Left renal cortex interstitium (tissue), 4 donors: ENCODE results near the gene SDSL. TPM values are rescaled to one million over a fixed set of nuclear protein-coding genes. Genes with fewer than 3 reads are reported as not detected.

ENCODE experiments used
- DNase-seq, 4 donors: peaks; one replicate each; pipeline ENCODE4 v3.0.0-alpha.2; 2013; ENCODE audit warnings: low read depth in 4 of 4, low spot score in 2 of 4, missing footprints in 1 of 4
- polyA plus RNA-seq, 4 donors: library from polyadenylated mRNA; unstranded; fragments of 120-200 nt; gene quantifications; one replicate each; pipeline ENCODE4 v1.2.1, GENCODE V29; 2013; ENCODE audit not compliant: insufficient read length in 4 of 4

The SDSL gene
- polyA plus RNA-seq, 4 donors: 13.6 to 15.7 (median 14.3) TPM

DNA sequence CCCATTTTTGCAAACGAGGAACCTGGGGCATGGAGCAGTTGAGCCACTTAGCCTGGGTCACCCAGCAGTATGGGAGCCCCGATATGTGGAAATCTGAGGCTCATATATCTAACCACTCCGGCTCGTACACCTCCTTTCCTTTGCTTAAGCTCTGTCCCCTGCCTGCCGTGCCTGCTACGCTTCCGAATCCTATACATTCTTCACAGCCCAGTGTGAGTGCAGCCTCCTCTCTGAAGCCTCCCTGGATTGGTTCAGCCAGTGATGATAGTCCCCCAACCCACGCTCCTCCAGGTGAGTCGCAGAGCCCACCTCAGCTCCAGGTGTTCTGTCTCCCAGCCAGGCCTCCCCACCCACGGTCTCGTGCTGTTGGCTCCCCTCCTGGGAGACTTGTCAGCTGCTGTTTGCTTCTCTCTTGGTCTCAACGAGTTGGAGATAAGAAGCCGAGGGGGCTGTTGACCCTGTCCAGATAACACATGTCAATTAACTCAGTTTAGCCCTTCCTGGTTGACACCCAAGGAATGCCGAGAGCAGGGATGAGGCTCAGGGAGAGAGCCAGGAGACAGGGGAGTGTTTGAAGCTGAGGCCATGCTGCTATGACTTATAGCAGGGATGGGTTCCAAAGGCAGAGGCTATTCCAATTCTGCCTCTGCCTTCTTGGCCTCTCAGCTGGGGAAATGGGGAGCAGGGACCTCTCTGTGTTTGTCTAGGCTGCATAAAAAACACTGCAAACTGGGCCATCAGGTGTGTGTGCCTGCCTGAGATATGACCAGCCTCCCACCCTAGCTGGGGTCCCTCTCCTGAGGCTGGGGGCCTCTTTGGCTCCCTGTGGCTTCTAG, 19.0 kb downstream of the SDSL start:
- no peak for DNase-seq

DNA sequence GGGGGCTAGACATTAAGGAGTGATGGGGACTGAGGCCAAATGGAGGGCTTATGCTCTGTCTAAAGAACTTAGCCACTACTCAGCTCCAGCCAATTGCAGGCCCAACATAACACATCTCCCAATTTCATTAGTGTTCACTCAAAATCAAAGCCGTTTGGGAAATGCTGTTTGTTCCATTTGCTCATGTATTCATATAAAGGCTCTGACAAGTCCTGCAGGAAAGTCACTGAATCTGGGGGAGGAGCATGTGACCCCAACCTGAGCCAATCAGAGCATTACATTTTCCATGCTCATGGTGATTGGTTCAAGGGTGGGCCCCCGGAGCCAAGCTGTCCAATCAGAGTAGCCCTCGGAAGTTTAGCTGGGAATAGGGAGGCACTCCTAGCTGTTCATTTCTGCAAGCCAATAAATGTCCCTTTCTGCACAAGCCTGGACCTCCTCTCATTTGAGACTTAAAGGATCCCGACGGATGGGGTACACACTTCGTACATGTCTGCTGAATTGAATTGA, 20.9 kb downstream of the SDSL start:
- DNase-seq: no peak

DNA sequence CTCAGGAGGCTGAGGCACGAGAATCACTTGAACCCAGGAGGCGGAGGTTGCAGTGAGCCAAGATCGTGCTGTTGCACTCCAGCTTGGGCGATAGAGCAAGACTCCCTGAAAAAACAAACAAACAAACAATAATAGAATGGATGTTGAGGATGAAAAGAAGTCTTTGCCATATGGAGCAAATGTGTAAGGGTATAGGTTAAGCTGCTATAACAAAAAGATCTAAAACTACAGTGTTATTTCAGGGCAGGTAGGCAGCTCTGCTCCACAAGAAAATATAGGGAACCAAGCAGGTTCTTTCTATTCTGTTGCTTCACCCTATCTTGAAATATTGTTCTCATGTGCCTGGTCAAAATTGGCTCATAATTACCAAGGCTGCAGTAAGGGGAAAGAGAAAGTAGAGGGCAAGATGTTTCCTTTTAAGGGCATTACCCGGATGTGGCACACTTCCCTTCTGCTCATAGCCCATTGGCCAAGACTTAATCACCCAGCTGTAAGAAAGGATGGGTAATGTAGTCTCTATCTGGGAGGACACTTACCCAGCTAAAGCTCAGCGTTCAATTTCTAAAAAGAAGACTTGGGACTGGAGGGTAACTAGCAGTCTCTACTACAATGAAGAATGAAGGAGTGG, 23.5 kb downstream of the SDSL start:
- no peak for DNase-seq

DNA sequence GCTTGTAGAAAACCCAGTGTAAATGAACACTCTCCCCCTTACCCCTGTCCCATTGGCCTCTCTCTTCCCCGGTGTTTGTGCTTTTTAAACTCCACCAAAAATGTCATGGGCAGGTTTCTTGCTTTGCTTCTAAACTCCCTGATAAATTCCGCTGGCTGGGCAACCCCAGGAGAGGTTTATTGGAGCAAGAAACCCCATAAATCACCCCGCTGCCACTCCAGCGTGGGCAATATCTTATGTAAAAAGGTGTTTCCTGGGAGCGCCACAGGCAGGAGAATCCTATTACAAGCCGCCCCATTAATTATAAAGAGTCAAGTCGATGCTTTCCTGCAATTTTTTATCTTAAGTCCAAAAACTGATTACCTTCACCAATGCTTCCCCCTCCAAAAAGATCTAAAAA, 26.7 kb downstream of the SDSL start:
- DNase-seq: no peak

DNA sequence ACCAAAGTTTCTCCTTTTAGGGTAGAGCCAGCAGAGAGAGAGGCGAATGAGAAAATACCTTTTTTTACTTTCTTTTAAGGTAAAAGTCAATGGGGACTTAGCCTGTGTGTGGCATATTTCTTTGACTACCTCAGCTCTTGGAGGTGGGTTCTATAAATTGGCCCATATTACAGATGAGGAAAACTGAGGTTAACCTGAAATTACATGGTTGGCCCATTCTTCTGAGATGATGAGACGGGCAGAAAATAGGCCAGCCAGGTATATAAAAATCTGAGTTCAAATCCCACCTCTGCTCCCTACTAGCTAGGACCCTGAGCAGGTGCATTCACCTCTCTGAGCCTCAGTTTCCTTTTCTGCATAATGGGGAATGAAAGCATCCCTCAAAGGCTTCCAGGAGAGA, 27.1 kb downstream of the SDSL start:
- DNase-seq: no peak

DNA sequence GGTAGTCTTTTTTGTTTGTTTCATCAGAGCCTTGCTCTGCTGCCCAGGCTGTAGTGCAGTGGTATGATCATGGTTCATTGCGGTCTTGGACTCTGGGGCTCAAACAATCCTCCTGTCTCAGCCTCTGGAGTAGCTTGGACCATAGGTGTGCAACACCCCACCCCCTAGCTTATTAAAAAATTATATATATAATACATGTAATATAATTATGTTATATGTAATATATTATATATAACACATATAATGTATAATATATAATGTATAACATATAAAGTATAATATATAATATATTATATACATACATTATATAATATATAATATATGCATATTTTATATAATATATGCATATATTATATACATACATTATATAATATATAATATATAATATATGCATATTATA, 27.7 kb downstream of the SDSL start:
- no peak for DNase-seq

DNA sequence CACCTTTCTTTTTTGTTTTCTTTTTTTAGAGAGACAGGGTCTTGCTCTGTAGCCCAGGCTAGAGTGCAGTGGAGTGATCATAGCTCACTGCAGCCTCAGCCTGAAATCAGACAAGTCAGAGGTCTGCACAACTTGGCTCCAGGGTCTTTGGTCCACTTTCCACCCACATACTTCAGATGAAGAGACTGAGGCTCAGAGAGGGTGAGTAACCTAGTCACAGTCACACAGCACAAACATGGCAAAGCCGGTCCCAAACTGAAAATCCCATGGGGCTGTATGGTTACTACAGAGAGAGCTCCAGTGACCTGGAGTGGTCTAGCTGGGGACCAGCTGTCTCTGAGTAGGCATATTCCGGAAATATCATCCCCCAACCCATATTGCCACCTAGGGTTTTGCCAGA, 30.3 kb downstream of the SDSL start:
- no peak for DNase-seq

DNA sequence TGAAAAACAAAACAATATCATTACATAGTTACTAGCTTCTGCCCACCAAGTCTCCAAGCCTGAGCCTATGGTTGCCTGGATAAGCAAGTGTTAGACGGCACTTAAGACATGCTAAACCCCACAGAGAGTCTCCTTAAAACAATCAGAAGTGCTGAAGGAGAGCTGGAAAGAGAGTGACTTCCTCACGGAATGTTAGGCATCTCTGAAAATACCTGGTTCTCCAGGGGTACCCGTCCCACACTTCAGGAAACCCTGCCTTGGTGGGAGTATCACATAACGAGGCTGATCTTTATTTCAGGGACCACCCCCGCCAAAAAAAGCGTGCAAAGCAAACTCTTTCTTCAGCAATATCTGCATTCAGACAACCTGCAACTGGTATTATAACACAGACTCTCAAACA, 31.1 kb downstream of the SDSL start:
- DNase-seq: no peak

DNA sequence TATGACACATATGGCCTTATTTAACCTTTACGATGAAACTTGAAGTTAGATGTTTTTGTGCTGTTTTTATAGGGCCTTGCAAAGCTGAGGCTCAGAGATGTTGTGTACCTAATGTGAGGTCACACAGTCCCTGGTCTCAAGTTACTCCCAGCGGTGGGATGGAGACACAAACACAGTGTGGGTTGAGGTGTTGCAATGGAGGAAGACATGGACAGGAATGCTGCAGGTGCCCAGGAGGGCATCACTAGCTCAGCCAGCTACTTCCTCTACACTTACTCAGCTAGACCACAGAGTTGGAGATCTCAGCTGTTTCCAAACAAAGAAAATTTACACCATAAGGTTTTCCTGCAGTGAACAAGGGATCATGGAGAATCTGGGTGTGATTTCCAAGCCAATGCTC, 34.0 kb downstream of the SDSL start:
- no peak for DNase-seq

DNA sequence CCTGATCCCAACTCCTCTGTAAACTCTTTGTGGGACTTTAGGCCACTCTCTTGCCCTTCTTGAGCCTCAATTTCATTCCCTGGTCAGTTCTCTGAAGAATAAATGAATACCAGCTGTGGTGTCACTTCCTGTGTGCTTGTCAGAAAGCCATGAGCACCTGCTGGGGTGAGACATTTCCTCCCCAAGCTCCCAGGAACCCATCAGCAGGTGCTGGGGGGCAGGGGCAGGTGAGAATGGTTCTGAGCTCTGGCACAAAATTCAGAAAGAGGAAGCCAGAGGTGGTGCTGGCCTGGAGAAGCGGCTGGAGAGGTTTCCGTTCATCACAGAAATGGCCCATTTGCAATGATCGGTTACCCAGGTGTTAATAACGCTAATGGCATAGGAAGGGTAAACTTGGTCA, 34.6 kb downstream of the SDSL start:
- DNase-seq: no peak

DNA sequence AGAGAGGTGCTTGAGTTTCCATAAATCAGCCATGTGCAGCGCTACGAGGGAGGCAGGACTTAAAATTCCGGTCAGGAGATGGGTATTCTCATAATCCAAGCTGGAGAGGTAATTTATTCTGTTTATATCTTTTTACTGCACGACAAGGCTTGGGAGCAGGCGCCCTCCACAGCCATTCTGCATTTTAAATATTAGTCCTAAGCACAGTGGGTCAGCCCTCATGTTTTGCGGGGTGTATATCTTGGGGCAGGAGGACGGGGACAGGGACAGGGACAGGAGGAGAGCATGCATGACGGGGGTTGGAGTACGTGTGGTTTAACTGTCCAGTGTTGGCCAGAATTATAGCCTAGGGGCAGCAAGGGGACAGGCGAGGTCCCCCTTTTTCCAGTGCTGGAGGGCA, 35.0 kb downstream of the SDSL start:
- no peak for DNase-seq

DNA sequence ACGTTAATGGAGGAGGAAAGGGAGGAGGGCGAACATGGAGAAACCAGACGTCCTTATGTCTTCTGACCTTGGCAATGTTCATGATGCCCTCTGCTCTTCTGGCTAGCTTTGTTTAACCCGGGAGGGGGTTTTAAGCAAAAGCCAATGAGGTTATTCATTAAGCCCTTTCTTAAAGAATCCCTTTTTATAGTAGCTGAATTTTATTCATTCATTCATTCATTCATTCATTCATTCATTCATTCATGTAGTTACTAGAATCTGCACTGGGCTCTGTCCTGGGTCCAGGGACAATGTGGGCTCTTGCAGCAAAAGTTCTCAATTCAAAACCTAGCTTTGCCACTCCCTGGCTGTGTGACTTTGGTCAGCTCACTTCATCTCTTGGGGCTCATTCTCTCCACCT, 35.5 kb downstream of the SDSL start:
- DNase-seq: no peak

DNA sequence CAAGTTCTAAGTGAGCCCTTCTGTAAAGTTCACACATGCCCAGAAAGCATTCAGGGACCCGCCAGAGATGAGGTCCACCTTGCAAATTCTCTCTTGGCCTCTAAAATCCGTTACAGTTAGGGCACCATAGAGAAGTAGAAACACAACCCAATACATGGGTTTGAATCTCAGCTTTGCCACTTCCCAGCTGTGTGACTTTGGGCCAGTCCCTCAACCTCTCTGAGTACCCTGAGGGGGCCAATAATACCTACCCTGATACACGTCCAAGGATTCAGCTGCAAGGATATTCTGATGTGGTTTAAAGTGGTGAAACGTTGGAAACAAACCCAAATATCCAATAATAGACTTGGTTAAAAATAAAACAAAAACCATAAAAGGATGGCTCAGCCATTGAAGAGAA, 37.8 kb downstream of the SDSL start:
- no peak for DNase-seq

DNA sequence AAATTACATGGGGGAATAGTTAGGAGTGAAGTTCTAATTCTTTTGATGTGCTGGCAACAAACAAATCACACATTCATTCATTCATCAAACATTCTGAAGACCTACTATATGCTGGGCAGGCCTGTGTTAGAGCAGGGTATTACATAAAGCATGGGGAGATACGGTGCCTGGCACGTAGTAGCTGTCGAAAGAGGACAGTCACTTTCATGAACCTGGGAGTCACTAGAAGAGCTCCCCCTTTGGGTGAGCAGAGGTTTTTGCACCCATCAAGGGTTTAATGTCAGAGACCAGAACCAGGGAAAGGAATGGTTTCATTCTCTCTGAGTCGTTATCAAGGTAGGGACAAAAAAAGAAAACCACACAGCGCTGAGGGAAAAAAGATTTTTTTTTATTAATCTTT, 39.5 kb downstream of the SDSL start:
- DNase-seq: no peak

DNA sequence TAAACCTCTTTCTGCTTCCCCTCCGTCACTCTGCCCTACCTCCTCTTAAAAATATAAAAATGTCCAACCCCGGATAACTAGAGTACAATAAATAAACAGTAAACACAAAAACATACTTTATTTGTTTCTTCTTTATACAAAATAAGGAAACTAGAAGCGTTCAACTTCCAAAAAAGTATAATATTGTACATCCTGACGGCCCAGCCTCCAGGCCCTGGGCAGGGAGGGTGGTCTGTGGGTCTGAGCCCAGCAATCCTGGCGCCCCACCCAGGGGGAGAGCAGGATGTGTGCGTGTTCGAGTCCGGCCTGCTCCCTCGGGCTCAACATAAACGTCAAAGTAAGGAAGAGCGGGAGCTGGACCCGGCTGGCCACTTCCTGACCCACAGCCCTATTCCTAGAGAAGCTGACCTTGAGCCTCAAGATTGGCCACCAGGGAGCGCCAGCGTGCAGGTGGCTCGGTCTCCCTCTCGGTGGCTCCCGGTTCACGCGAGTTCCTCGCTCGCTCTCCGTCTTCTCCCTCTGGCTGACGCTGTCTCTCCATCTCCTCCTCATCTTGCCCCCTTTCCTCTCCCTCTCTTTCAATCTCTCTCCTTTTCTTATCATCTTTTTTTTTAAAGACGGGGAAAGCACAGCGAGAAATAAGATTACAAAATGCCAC, 40.1 kb downstream of the SDSL start:
- peak in 3 of 4 donors; percentile 53 to 66 (median 56) for DNase-seq

DNA sequence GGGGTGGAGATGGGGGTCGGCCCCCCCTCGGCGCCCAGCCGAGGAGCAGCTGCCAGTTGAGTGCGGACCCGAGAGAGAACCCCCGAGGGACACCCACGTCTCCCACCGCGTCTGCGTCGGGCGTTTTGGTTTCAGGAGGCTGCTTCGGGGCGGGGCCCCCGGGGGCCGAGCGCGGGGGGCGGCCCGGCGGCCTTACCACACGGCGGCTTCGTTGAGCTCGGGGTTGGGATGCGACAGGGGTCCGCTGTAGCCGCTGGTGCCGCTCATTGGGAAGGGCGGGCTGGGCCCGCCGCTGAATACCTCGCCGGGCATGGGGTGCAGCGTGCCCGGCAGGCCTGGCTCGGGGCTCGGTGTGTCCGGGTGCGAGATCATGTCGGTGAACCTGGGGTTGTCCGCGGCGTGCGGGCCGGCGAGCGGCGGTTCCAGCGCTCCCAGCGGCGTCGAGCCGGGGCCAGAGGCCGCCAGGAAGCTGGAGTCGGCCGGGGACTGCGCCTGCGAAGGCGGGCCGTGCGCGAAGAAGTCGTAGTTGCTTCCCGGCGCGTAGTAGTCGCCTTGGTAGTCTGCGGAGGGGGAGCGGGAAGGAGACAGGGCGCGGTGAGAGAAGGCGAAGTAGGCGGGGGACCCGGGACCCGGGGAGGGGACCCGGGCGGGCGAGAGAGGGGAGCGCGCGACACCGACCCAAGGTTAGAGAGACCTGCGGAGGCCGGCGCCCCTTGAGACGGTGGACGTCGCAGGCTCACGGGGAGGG, 41.0 kb downstream of the SDSL start:
- DNase-seq: no peak

DNA sequence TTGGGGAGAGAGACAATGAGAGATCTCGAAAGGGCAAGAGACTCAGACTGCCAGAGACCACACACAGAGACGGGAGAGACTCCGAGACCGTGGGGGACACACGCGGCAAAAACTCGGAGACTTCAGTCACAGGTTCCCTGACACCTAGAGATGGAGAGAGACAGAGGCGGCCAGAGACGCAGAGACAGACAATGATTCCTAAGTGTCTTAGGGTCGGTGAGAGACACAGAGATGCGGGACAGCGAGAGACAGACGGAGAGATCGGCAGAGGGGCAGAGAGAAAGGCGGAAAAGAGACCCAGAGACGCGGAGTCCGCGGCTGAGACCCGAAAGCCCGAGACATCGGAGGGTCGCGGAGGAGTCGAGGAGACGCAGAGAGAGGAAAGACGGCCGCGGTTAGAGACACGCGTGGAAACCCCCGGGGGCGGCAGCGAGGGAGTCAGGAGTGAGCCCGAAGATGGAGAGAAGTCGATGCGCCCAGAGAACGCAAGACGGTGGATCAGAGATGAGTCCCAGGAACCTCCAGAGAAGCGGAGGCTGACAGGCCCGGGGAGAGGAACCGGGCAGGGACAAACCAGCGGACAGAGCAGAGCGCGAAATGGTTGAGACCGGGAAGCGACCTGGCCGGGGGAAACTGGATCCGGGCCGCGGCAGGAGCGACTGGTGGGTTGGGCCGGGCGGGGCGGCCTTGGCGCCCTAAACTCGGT, 41.7 kb downstream of the SDSL start:
- no peak for DNase-seq

DNA sequence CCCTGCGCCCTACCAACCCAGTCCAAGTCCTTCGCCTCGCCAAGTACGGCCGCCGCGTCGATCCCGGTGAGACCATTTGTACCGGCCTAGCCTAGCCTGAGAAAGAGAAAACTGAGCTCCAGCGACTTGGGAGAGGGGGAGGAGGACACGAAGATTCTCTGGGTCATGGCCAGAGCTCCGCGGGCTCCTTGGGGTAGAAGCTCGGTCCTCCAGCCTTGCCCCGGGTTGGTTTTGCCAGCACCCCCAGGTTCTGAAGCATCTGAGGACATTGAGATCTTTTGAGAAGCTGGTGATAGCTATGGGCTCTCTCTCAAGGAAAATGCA, 42.2 kb downstream of the SDSL start:
- DNase-seq: no peak

DNA sequence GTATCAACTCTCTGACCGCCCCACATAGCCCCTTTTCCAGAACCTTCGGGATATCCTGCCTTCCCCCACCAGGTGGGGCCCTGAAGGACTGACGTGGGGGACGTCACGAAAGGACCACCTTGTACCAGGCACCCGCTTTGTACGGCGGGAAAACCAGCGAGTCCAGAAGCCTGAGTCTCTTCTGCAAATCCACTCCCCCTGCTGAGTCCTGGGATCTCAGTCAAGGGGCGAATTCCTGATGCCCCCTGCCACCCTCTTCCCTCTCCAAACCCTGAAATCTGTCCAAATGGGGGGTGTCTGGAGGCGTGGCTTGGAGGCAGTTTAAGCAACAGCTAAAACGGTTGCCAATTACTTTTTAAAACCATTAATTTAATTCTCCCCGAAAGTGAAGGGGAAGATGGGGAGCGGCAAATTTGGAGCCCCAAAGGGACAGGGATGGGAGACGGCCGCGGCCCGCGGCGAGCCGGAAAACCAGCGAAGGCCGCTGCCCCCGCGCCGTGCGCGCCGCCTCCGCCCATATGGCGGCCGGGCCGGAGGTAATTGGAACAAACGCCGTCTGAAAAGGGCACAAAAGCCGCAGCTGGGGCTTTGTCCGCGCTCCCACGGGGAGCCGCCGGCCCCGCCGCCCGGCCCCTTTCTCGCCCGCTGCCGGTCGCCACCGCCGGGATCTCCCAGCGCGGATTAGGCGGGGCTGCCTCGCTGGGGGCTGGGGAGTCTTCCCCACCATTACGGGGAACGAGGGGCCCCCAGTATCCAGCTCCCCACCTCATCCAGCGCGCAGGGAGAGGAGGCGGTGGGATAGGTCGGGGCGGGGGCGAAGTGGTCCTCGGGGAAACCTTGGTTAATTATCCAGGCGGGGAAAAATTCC, 42.9 kb downstream of the SDSL start:
- no peak for DNase-seq
